Ishikawa (cell line): Measurements from ENCODE around the gene MDFIC.

ENCODE experiments used
- CEBPB ChIP-seq: IDR thresholded peaks from 2 replicates; pipeline ENCODE4 v1.6.1; 2012
- CREB1 ChIP-seq: IDR thresholded peaks from 2 replicates; pipeline ENCODE4 v1.6.1; 2012; ENCODE audit warnings: low read depth
- EGR1 ChIP-seq: IDR thresholded peaks from 2 replicates; pipeline ENCODE4 v1.6.1; 2012
- EP300 ChIP-seq: IDR thresholded peaks from 2 replicates; pipeline ENCODE4 v1.6.1; 2012; ENCODE audit warnings: borderline replicate concordance
- FOXM1 ChIP-seq: IDR thresholded peaks from 2 replicates; pipeline ENCODE4 v1.6.1; 2012; ENCODE audit warnings: low read depth, borderline replicate concordance
- NFIC ChIP-seq: IDR thresholded peaks from 2 replicates; pipeline ENCODE4 v1.6.1; 2012
- RAD21 ChIP-seq: IDR thresholded peaks from 2 replicates; pipeline ENCODE4 v1.6.1; 2012; ENCODE audit warnings: low read depth
- REST ChIP-seq: IDR thresholded peaks from 2 replicates; pipeline ENCODE4 v1.6.1; 2012; ENCODE audit warnings: low read depth, mild to moderate bottlenecking
- TAF1 ChIP-seq: IDR thresholded peaks from 2 replicates; pipeline ENCODE4 v1.6.1; 2012; ENCODE audit warnings: low read depth, mild to moderate bottlenecking
- TCF12 ChIP-seq: IDR thresholded peaks from 2 replicates; pipeline ENCODE4 v1.6.1; 2012; ENCODE audit warnings: low read depth
- TEAD4 ChIP-seq: IDR thresholded peaks from 2 replicates; pipeline ENCODE4 v1.6.1; 2012
- USF1 ChIP-seq: IDR thresholded peaks from 2 replicates; pipeline ENCODE4 v1.6.1; 2012
- YY1 ChIP-seq: IDR thresholded peaks from 2 replicates; pipeline ENCODE4 v1.6.1; 2012; ENCODE audit warnings: low read depth
- ZBTB7A ChIP-seq: IDR thresholded peaks from 2 replicates; pipeline ENCODE4 v1.6.1; 2012; ENCODE audit warnings: low read depth
- TF ChIP-seq, protein P1 (sequence below): IDR thresholded peaks from 2 replicates; pipeline ENCODE4 v1.6.1; 2012

The MDFIC gene

GRCh38 chr7:114922652-114923402 is 933 bp downstream of the MDFIC start:
- TF ChIP-seq REST (no peak), CEBPB (no peak), YY1 (no peak; the same call in 1 of the 2 replicates), TCF12 (no peak), ZBTB7A (peak; percentile 85), TAF1 (peak; percentile 3; the same call in 1 of the 2 replicates), FOXM1 (peak; percentile 88)

GRCh38 chr7:114923403-114923713 is 1.5 kb downstream of the MDFIC start:
- TF ChIP-seq EGR1, result no peak

GRCh38 chr7:114924038-114924712 is 2.3 kb downstream of the MDFIC start:
- TF ChIP-seq, protein P1, sequence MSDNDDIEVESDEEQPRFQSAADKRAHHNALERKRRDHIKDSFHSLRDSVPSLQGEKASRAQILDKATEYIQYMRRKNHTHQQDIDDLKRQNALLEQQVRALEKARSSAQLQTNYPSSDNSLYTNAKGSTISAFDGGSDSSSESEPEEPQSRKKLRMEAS, result no peak
- no peak for TF ChIP-seq TEAD4
- TF ChIP-seq YY1, result no peak
- no peak for TF ChIP-seq REST

- no peak for TF ChIP-seq FOXM1
- no peak for TF ChIP-seq TEAD4
- no peak for TF ChIP-seq RAD21
- TF ChIP-seq CEBPB, result no peak
- no peak for TF ChIP-seq EGR1
- TF ChIP-seq, protein P1, result no peak
- no peak for TF ChIP-seq YY1
- no peak for TF ChIP-seq REST
- no peak for TF ChIP-seq ZBTB7A
- TF ChIP-seq TCF12, result no peak
- no peak for TF ChIP-seq USF1
- TF ChIP-seq TAF1, result no peak
- no peak for TF ChIP-seq CREB1
- TF ChIP-seq EP300, result no peak
- TF ChIP-seq NFIC, result no peak
Observed at GRCh38 chr7:114925434-114925833, 3.5 kb downstream of the MDFIC start.

GRCh38 chr7:114928060-114928459 is 6.2 kb downstream of the MDFIC start:
- TF ChIP-seq EGR1 (no peak), ZBTB7A (no peak), REST (no peak), USF1 (no peak), TAF1 (no peak), TEAD4 (no peak), CEBPB (no peak), FOXM1 (no peak), TCF12 (no peak), RAD21 (no peak), EP300 (no peak), CREB1 (no peak), NFIC (no peak), YY1 (no peak)
- TF ChIP-seq, protein P1, result no peak
